GM20000 (cell line): ENCODE measurements around the gene RAD18.

Source experiments
- DNase-seq: peaks from one replicate; pipeline ENCODE4 v3.0.0; 2012; ENCODE audit warnings: low spot score
- CTCF ChIP-seq: IDR thresholded peaks from 2 replicates; pipeline ENCODE4 v1.5.1; 2012; ENCODE audit warnings: mild to moderate bottlenecking, control low read depth; ENCODE audit errors: extremely low read depth, missing control alignments

Gene RAD18

GRCh38 chr3:8887435-8888300 is 75.6 kb downstream of the RAD18 start:
- no peak for TF ChIP-seq CTCF
- no peak for DNase-seq

- TF ChIP-seq CTCF, result no peak
- DNase-seq, result no peak
Measured at GRCh38 chr3:8886546-8886945, 76.7 kb downstream of the RAD18 start.

- no peak for TF ChIP-seq CTCF
- no peak for DNase-seq
Measured at GRCh38 chr3:8885536-8886316, 77.5 kb downstream of the RAD18 start.

- TF ChIP-seq CTCF, result no peak
- no peak for DNase-seq
Measured at GRCh38 chr3:8884630-8885290, 78.5 kb downstream of the RAD18 start.

- TF ChIP-seq CTCF, result no peak
- DNase-seq, result peak; percentile 8
Measured at GRCh38 chr3:8882642-8883041, 80.6 kb downstream of the RAD18 start.

- no peak for TF ChIP-seq CTCF
- DNase-seq, result peak; percentile 21
Measured at GRCh38 chr3:8882171-8882593, 81.1 kb downstream of the RAD18 start.
